ENCODE results near the gene SRXN1. TPM values are rescaled to one million over a fixed set of nuclear protein-coding genes. Genes with fewer than 3 reads are reported as not detected.
A peak's percentile ranks its signal among the peaks of the same experiment; 100 is the strongest.
"Not testable (repeated sequence)": the region's sequence is repeated elsewhere in the genome, so short reads cannot be mapped to it uniquely, and the experiment has no call there.

The SRXN1 gene
- total RNA-seq, result 40.4 TPM
- long read RNA-seq, transcript SRXN1-201 (2 exons, 2,698 nt), result major isoform, 137 of 137 reads
- long read RNA-seq, partial matches to known transcripts, result 0 of 137 reads
- long read RNA-seq, other reads (novel, unspliced or antisense), result 0 of 137 reads

DNA sequence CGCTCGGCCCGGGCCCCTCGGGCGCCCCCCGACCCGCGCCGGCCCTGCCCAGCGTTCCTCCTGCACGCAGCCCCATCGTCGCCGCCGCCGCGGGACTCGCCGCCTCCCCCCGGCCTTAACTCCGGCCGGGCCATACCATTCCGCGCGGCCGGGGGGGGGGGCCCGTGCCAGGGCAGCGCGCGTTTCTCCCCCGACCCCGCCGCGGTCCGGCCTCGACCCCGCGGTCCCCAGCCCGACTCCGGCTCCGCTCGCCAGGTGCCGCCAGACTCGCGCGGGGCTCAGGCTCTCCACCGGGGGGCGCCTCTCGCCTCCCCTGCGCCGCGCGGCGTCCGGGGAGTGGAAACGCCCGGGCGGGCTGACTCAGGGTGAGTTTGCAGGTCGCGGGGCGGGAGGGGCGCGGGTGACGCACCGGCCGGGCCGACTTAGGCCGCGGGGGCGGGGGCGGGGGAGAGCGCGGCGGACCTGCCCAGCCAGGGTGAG is at the start of gene SRXN1:
Gene SRXN1 (minus strand): TSS at position 91 of the 480 bp plus-strand sequence. CDS start 15 bp downstream, at position 76.
- DNase-seq (ENCODE audit: missing footprints) (peak; percentile 97), ATAC-seq (peak; percentile 95)
- intact Hi-C loops (cut with DNase I), result loop anchor here (1.0 to 5.0 kb wide), 4 partner anchors 15 to 306 kb away; partner anchors contain the start of genes CSNK2A1 and NRSN2

DNA sequence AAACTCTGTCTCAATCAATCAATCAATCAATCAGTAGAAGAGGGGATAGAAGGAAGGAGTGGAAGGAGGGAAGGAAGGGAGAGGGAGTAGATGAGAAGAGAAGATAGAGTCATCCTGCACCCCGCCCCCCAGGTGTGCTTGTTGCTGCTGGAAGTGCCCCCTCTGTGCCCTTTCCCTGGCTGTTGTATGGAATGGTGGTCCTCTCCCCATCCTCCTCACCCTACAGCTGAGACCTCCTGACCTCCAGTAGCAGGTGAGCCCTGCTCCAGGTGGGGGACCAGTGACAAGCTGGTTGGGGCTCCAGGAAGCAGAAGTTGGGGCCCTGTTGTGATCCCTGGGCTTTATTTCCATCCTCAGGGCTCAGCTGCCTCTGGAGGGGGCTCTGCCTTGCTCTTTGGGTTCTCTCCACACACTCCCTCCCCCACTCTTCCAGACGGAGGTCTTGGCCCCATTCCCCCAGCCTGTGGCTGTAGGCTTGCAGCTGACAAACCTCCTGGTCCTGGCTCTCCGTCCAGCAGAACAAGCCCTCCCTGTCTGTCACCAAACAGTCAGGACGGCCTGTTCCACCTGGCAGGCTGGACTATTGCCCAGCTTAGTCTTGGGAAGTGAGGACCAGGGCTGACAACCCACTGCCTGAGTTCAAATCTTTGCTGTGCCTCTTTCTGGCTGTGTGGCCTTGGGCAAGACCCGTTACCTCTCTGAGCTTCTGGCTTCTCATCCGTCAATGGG is 48.6 kb upstream of the SRXN1 start:
- no peak for ATAC-seq
- intact Hi-C loops (cut with DNase I), result loop anchor here (5.0 kb wide), 1 partner anchor 34 kb away; no protein-coding TSS in a partner anchor
- no peak for DNase-seq (ENCODE audit: missing footprints)

DNA sequence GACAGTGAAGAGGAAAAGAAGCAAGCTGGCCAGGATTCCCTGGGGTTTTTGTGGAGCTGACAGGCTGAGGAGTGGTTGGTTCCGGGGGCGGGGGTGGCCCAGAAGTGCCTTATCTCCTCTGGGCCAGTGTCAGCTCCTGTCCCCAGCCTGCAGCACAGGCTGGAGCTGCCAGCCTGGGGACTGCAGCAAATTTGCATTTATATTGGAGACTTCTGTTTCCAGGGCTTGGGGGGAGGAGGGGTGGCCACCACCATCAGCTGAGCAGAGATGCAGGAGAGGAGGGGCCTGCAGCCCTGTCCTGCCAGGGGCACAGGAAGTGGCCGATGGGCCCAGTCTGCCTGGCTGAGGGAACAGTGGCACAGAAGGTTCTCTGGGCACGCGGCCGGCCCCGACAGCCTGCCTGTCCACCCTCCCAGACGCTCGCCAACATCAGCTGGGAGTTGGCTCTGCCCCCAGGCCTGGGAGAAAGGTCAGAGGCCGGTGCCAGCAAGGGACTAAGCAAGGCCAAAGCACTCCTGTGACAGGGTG is 46.9 kb upstream of the SRXN1 start:
- peak; percentile 85 for DNase-seq (ENCODE audit: missing footprints)
- ATAC-seq, result peak; percentile 95
- intact Hi-C loops (cut with DNase I), result loop anchor here (5.0 kb wide), 1 partner anchor 33 kb away; no protein-coding TSS in a partner anchor

DNA sequence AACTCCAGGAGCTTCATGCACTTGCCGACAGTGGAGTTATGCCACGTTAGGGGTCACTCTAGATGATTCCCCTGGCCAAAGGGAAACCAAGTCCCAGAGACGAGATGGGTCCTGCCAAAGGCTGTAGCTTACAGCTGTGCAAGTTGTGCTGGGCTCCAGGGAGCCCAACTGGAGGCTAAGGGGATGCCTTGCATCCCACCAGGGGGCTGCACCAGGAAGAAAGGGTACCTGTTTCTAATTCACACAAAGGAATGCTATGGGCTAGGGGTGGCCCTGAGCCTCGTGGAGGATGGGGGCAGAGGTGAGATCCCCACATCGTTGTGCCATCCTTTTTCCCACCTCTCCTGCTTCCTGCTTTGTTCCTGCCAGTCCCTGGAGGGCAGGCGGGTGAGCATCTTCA is 46.3 kb upstream of the SRXN1 start:
- intact Hi-C loops (cut with DNase I), result no loop called here
- DNase-seq (ENCODE audit: missing footprints), result no peak
- no peak for ATAC-seq

DNA sequence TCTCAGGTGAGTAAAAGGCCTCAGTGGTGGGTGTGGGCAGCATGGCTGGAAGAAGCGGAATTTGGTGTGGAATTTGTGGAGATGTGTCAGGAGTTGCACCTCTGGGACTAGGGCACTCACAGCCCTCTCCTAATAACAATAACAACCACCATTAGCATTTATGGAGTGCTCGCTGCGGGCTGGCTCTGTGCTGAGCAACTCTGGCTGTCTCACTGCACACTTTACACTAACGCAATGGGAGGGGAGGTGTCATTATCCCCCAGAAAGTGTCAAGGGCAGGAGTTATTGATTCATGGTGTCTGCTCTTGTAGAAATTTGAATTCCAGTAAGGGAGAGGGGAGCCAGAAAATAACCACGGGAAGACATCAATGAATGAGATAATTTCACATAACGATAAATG is 45.3 kb upstream of the SRXN1 start:
- intact Hi-C loops (cut with DNase I), result no loop called here
- no peak for DNase-seq (ENCODE audit: missing footprints)

DNA sequence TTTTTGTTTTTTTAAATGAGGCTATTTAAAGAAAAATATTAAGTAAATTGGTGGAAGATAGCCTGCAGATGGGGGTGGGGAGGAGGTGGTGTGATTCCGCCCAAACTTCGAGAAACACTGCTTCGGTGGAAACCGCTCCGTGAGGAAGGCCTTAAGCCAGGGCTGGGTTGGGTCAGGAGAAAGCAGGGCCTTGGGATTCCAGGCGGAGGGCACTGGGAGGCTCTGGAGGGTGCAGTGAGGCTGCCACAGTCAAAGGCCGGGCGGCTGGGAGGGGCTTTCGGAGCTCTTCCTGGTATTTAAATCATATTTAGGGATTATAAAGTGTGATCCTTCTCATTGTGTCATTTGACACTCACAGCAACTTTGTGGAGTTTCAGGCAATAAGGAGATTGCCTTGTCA is 44.8 kb upstream of the SRXN1 start:
- intact Hi-C loops (cut with DNase I), result no loop called here
- ATAC-seq (no peak), DNase-seq (ENCODE audit: missing footprints) (no peak)

More for the DNA sequence above, 45.3 kb upstream of the SRXN1 start:
- ATAC-seq, result no peak

DNA sequence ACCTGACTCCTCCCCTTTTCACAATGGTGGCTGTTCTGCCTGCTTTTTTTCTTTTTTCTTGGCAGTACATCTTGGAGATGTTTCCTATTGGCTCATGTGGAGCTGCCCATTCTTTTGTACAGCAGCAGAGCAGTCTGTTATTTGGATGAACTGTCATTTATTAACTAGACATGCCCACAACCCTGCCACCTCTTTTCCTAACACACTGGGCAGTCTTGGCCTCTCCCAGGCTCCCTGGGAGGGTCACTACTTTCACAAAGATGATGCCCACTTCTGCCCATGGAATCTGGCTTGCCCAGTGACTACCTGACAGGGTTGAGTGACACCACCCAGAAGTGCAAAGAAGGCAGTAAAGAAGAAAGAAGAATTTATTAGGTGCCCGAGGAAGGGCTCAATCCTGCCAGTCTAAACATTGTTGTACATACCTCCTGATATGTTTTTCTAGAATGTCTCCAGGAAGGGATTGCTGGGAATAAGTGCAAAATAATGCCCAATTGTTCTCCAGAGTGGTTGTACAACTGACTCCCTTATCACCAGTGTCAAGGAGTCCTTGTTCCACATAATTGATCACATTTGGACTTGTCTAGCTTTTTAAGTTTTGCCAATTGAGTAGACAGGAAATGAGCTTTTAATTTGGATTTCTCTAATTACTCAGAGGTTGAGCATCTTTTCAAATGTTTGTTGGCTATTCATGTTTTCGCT is 42.3 kb upstream of the SRXN1 start:
- ATAC-seq (no peak), DNase-seq (ENCODE audit: missing footprints) (no peak)
- intact Hi-C loops (cut with DNase I), result no loop called here

DNA sequence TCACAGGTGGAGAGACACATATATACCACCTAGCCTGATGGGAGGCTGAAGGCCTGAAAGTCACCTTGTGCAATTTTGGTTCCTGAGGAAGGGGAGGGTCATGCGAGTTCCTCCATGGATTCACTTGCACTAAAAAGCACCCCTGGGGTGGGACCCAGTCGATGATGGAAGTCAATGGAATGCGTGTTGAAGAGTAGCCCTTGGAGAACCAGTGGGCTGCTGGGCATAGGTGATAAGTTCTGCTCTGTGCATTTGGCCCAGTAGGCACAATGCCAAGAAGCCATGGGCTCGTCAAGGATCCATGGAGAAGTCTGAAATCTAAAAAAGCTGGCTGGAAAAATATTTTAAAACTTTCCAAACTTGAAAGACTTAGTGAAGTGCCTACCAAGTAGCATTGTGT is 41.5 kb upstream of the SRXN1 start:
- ATAC-seq (no peak), DNase-seq (ENCODE audit: missing footprints) (no peak)
- intact Hi-C loops (cut with DNase I), result no loop called here

DNA sequence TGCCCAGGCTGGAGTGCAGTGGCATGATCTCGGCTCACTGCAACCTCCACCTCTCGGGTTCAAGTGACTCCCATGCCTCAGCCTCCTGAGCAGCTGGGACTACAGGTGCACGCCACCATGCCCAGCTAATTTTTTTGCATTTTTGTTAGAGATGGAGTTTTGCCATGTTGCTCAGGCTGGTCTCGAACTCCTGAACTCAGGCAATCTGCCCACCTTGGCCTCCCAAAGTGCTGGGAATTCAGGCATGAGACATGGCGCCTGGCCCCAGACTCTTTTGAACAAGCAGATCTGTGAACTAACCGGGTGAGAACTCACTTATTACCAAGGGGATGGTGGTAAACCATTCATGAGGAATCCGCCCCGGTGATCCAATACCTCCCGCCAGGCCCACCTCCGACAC is 40.8 kb upstream of the SRXN1 start:
- DNase-seq (ENCODE audit: missing footprints); ATAC-seq; intact Hi-C loops (cut with DNase I): not testable (repeated sequence)

DNA sequence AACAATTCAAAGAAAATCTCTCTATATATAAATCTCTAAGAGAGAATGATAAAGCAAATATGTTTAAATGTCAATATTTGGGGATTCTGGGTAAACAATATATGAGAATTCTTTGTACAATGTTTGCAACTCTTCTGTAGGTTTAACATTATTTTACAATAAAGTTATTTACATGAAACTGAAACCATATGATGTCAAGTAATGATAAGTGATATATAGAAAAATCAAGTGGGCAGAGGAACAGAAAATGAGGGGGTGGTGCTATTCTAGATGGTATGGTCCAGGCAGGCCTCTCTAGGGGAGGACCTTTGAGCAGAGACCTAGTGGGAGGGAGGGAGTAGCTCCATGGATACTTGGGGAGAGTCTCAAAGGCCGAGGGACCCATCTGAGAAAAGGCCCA is 39.0 kb upstream of the SRXN1 start:
- DNase-seq (ENCODE audit: missing footprints), result no peak
- intact Hi-C loops (cut with DNase I), result no loop called here
- no peak for ATAC-seq

DNA sequence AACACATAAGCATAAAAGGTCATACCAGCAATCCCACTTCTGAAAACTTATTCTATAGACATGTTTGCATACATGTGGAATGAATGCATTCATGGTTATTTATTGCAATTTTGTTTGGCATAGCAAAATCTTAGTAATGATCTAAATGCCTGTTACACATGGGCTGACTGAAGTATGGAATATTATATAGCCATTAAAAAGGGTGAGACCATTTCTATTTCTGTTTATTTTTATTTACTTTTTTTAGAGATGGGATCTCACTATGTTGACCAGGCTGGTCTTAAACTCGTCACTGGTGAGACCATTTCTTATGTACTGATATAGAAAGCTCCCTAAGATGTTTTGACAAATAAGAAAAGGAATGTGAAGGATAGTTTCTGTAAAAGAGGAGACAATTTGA is 36.9 kb upstream of the SRXN1 start:
- no peak for ATAC-seq
- intact Hi-C loops (cut with DNase I), result no loop called here

DNA sequence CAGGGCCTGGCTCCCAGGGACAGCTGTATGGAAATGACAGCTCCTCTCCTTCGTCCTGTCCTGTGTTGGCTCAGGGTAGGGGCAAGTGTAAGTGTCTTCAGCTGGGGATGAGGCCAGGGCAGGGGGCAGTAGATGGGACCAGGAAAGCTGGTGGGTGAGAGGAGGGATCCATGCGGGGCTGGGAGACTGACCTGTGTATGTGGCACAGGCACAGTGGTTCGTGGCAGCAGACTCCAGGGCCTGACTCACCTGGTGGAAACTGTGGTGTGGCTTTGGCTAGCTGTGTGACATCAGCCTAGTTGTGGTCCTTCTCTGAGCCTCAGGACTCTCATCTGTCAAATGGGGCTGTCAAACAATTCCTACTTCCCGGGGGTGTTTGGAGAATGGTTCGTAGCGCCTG is 36.3 kb upstream of the SRXN1 start:
- DNase-seq (ENCODE audit: missing footprints) (no peak), ATAC-seq (no peak)
- intact Hi-C loops (cut with DNase I), result no loop called here

More for the DNA sequence above, 36.9 kb upstream of the SRXN1 start:
- DNase-seq (ENCODE audit: missing footprints), result no peak

DNA sequence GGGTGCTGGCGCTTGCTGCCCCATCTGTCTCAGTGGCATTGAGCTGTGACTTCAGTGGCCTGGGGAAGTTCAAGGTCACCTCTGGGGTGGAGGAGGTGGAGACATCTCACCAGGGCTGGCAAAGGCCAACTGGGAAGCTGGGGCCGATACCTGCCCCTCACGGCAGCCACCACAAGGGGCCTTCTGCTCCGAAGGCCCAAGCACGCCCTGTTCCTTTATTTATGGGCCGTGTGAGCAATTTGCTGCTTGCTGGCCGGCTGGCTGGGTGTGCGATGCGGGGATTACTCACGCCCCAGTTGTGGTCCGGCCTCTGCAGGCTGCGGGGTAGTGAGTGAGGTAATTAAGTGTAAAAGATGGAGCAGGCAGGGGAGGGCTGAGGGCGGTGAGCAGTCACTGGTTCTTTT is 35.8 kb upstream of the SRXN1 start:
- intact Hi-C loops (cut with DNase I), result no loop called here
- no peak for DNase-seq (ENCODE audit: missing footprints)
- ATAC-seq, result no peak

DNA sequence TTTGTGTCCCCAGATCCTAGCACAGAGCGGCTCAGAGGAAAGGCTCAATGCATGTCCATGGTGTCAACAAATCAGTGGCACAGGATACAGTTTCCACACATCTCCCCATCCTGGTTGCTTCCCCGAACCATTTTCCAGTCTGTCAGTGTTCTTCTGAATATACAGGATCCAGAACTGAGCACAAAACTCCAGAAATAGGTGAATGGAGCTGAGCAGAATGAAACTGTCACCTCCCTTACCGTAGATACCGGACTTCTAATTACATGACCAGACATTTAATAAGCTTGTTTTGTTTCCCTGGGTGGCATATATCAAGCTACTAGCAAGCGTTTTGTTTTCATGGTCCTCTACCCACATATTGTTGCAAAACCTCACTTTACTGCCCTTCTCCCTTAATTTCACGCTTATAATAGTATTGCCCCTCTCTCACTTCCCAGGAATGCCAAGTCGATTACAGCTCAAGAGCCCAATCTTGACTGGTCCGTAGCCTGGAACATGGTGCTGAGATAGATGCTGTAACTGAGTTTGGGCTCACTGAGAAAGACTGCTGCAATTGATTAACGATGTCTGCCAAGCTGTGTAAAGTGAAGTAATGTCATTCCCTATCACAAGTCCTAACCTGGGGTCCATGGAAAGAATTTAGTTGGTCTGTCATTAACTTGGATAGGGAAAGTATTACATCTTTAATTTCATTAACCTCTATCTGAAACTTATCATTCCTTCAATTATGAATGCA is 34.6 kb upstream of the SRXN1 start:
- ATAC-seq, result no peak
- DNase-seq (ENCODE audit: missing footprints), result no peak
- intact Hi-C loops (cut with DNase I), result no loop called here

DNA sequence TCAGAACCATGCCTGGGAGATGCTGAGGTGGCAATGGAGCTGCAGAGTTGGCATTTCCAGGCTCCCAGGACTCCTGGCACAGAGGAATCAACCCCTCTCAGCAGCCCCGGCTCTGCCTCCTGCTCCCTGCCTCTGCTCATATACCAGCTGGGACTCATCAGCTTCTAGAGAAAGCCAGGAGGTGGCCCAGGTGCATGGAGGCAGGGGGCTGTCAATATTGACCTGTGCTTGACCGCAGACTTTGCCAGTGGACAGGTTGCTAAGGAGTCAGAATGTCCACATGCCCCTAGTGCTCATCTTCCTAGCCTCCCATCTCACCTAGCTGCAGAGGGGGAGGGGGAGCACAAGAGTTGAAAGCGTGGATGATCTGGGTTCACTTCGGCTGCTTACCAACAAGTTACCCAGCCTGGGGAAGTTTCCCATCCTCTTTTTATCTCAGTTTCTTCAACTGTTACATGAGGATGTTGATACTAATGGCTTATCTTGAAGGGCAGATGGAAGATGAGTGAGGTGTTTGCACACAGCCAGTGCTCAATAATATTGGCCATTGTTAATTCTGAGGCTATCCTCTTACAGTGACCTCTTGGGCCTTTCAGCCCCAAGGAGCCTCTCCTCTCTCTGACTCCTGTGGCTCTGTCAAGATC is 31.8 kb upstream of the SRXN1 start:
- intact Hi-C loops (cut with DNase I), result no loop called here
- ATAC-seq (no peak), DNase-seq (ENCODE audit: missing footprints) (no peak)

DNA sequence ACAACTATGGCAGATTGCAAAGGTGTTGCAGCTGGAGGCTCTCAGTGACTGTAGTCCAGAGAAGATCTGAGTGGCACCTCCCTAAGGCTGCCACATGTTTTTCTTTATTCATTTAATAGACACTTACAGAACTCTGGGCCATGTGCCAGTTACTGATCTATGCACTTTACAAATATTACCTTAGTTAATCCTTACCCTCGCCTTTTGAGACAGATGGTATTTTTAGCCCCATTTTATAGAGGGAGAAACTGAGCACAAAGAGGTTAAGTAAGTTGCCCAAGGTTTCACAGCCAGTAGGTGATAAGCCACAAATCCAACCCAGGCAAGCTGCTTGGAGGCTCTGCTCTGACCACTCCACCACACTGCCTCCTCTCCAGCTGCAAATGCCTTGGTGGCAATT is 29.1 kb upstream of the SRXN1 start:
- DNase-seq (ENCODE audit: missing footprints) (no peak), ATAC-seq (no peak)
- intact Hi-C loops (cut with DNase I), result no loop called here

DNA sequence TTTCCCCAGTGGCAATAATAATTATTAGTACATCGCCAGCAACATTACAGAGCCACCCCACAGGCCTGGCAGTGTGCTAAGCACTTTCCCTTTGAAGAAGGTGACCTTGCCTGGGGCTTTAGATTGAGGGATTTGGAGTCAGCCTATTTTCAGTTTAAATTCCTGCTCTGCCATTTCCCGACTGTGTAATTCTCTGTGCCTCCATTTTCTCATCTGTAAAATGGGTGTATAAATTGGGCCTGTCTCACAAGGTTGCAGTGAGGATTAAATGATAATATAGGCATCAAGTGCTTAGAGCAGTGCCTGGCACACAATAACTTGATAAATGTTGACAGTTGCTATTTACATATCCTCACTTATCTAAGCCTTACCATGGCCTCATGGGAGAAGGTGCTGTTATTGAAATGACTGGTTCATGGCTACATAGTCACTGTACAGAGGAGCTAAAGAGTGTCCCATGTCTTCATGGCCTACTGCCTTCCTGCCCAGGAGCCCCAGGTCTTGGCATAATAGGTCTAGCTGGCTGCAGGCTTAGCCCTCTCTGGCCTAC is 27.7 kb upstream of the SRXN1 start:
- intact Hi-C loops (cut with DNase I), result no loop called here
- DNase-seq (ENCODE audit: missing footprints) (no peak), ATAC-seq (no peak)

DNA sequence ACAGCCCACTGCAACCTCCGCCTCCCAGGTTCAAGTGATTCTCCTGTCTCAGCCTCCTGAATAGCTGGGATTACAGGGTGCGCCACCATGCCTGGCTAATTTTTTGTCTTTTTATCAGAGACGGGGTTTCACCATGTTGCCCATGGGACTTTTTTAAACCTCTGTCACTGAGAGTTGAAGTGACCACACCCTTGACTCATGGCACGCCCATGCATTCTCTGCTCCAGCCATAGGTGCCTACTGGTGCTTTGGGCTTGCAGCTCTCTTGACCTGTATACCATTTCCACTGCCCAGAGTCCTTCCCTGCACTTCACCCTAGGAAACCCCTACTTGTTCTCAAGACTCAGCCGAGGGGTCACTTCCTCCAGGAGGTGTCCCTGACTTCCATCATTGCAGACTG is 25.0 kb upstream of the SRXN1 start:
- intact Hi-C loops (cut with DNase I), result no loop called here
- DNase-seq (ENCODE audit: missing footprints) (no peak), ATAC-seq (no peak)

Data from Right ventricle myocardium inferior (tissue), 1 donor.